Hematopoietic multipotent progenitor cell treated with erythropoietin and hydrocortisone succinate and interleukin-3 and kit ligand, for 17 days (in vitro differentiated cells): ENCODE results near the gene SPATA25.
"Not testable (repeated sequence)": the region's sequence is repeated elsewhere in the genome, so short reads cannot be mapped to it uniquely, and the experiment has no call there.

Source experiments
- DNase-seq: peaks from one replicate; pipeline ENCODE4 v3.0.0-alpha.2; 2015; ENCODE audit warnings: low spot score

SPATA25 gene

DNA sequence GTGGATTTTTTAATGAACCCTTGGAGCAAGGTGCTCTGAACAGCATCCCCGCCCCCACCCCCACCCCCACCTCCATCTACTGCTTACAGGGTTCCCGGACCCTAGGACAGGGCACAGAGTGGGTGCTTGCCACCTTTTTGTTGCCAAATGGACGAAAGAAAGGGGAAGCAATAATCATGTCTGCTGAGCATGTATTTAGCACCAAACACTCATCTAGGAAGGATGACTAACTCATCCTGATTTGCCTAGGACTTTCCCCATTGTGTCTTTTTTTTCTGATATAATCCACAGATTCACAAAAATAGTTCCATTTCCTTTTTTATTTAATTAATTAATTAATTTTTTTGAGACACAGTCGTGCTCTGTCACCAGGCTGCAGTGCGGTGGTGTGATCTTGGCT is 25.7 kb upstream of the SPATA25 start:
- no peak for DNase-seq

- DNase-seq = no peak
Observed at GRCh38 chr20:45912344-45912682, 24.9 kb upstream of the SPATA25 start.

GRCh38 chr20:45911486-45912343 is 24.3 kb upstream of the SPATA25 start, which contains the start of gene PLTP:
TSS of gene PLTP (minus strand) at chr20:45912155. CDS start at chr20:45911452, 703 bp downstream.
- no peak for DNase-seq

GRCh38 chr20:45910670-45911485 is 23.5 kb upstream of the SPATA25 start:
- peak; percentile 98 for DNase-seq

- no peak for DNase-seq
Observed at GRCh38 chr20:45909817-45910669, 22.6 kb upstream of the SPATA25 start.

DNA sequence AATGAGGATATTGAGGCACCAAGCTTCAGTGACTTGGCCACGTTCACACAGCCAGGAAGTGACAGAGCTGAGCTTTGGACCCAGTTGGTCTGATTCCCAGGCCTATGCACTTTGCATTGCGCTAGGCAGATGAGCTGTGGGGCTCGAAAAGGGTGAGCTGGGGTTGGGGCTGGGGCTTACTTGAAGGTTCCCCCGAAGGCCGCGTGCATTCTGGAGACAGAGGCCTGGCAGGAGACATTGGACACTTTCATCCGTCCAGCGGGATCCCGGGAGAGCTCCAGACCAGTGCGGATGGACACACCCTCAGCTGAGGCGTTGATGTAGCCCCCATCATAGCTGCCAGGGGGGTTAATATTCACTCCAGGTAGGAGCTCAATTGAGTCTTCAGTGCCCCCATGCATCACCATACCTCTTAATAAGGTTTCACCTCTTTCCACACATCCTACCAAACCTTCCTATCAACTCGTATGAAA is 21.9 kb upstream of the SPATA25 start:
- no peak for DNase-seq

DNA sequence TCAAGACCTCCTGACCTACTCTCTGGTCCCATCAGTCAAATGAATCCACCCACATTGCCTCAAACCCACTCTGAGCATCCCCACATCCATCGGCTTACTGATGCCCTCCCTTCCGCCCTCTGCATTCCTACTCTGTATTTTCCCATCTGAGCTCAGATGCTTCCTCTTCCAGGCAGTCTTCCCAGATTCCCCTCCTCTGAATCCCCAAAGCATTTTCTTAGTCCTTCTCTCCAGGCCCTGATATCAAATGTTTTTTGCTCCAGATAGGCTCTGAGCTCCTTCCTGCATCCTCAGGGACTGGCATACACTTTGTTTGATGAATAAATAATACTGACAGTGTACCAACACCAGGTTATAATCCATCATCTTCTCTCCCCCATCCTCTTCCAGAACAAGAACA is 20.7 kb upstream of the SPATA25 start:
- no peak for DNase-seq

DNA sequence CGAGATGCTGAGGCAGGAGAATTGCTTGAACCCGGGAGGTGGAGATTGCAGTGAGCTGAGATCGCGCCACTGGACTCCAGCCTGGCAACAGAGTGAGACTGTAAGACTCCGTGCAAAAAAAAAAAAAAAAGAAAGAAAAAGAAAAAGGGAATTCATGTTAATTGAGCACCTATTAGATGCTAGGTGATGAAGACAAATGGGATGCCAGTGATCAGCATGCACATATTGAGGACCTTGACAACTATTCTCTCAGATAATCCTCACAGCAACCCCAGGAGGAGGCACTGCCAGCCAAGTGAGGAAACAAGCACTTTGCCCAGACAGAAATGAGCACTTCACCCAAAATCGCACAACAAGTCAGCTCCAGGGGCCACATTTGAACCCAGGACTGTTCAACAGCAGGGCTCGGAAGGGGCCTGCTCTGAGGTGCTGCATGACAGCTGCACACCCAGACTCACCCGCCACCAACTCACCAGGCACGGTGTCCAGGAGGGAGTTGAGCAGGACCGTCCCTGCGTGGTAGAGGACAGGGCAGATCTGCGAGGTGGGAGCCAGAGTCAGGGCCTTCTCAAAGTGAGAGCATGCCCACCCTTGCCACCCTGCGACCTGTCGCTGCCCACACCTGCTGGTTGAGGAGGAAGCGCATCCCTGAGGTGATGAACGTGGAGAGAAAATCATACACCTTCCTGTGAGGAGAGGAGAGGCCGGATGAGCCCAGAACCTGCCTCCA is 20.0 kb upstream of the SPATA25 start:
- DNase-seq = no peak

GRCh38 chr20:45905505-45906079 is 18.2 kb upstream of the SPATA25 start:
- DNase-seq = no peak

DNA sequence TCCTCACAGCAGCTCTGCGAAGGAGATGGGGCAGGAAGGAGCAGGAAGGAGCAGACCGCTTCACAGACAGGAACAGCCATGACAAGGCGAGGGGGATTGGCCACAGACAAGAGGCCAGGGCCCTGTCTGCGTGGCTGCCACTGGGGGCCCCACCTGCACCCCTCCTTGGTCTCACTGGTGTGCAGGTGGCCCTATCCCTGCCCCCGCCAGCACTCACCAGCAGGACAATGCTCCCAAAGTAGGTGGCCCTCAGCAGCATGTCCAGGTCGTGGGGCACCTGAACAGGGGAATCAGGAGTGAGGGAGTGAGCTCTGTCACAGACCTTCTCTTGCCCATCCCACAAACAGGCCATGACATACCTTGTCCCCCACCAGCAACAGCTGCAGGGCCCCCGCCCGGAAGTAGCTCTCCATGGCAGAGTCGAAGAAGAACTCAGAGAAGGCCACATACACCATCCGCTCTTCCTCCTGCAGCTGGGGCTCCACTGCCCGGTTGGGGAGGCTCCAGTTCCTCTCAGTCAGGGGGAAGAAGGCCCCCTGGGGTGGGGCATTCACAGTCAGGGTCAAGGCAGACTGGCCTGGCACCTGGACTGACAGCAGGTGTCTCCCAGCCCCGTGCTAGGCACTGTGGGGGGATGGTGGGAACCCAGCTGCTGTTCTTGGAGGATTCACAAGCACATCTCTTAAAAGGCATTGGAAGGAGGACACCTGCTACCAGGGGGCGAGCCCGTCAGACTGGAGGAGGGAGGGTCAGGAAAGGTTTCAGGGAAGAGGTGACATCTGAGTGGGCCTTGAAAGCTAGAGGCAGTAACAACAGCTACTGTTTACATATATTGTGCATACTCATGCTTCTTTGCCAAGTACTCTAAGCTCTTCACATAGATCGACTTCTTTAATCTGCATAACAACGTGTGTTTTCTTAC is 17.4 kb upstream of the SPATA25 start:
- DNase-seq = no peak

DNA sequence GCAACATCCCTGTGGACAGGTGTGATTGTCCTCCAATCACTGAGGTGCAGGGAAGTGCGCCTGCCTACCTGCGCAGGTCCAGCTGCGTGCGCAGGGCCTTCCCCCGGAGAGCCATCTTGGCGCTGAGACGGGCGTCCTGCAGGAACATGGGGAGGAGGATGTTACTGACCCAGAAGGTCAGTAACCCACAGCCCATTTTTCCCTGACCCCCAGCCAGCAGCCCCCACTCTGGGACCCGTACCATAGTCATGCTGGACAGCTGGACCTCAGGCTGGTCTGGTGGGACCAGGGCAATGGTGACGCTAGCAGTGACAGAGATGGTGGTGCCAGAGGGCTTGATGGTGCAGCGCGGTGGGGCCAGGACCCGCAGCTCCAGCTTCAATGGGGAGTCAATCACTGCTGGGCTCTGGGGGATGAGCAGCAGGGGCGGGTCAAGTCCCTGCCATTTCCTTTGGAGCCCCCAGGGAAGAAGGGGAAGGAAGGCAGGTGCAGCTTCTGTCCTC is 14.8 kb upstream of the SPATA25 start:
- no peak for DNase-seq

DNA sequence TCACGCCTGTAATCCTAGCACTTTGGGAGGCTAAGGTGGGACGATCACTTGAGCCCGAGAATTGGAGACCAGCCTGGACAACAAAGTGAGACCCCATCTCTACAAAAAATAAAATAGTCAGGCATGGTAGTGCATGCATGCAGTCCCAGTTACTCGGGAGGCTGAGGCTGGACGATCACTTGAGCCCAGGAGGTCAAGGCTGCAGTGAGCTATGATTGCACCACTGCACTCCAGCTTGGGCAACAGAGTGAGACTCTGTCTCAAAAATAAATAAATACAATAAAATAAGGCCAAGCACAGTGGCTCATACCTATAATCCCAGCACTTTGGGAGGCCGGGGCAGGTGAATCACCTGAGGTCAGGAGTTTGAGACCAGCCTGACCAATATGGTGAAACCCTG is 13.9 kb upstream of the SPATA25 start:
- not testable (repeated sequence) for DNase-seq

DNA sequence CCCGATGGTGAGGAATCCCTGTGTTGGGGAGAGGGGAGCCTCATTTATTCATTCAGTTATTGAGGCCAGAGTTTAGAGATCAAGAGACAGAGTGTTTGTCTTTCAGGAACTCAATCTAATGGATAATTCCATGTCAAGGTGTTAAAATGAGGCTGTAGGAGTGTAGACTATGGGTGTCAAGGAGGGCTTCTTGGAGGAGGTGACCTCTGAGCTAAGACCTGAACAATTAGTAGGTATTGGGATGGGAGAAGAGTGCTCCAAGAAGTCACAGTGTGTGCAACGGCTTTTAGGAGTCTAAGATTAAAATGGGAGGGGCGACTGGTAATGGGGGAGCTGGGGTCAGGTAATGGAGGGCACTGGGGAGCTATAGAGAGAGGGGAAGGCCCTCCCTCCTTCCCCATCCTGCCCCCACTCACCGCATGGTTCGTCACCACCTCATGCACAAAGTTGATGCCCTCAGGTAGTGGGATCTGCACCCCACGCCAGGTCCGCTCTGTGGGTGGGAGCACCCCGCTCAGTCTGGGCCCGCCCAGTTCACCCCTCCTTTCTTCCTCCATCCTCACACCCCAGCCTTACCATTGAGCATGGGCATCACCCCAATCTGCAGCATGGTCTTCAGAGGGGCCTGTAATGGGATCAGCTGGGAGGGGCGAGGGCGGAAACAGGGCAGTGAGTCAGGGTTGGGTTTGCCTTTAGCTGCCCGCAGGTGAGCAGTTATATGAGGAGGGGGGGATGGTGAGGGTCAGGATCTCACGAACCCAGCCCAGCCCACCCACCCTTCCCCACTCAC is 11.8 kb upstream of the SPATA25 start:
- DNase-seq = no peak

GRCh38 chr20:45898285-45898684 is 10.9 kb upstream of the SPATA25 start:
- DNase-seq = no peak

DNA sequence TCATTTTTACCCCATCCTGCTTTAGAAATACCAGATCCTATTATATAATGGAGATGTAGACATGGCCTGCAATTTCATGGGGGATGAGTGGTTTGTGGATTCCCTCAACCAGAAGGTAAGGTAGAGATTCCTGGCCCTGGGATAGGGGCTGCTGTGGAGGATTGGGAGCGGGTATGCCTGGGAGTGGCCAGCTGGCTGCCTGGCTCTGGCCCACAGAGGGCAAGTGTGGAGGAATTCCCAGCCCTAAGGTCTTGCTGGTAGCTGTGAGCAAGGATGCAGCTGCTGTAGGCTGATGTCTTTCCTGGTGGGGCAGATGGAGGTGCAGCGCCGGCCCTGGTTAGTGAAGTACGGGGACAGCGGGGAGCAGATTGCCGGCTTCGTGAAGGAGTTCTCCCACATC is 10.3 kb upstream of the SPATA25 start:
- no peak for DNase-seq

- DNase-seq = no peak
Observed at GRCh38 chr20:45897289-45897688, 9.9 kb upstream of the SPATA25 start.

DNA sequence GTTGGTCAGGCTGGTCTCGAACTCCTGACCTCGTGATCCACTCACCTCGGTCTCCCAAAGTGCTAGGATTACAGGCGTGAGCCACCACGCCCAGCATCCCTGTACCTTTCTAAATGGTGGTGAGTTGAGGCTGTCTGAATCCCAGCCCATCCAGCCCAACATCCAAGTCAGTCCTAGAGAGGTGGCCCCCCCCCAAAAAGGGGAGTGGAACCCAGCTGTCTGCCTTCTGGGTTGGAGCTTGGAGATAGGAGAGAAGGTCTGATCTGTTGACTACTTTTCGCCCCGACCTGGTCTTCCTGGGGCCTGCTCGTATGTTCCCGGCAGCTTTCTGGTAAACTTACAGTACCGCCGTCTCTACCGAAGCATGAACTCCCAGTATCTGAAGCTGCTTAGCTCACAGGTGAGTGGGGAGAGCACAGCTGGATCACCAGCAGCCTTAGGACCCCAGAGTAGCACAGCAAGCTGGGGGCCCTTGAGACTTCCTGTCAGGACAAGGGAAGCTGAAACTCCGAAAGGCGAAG is 9.3 kb upstream of the SPATA25 start:
- no peak for DNase-seq

DNA sequence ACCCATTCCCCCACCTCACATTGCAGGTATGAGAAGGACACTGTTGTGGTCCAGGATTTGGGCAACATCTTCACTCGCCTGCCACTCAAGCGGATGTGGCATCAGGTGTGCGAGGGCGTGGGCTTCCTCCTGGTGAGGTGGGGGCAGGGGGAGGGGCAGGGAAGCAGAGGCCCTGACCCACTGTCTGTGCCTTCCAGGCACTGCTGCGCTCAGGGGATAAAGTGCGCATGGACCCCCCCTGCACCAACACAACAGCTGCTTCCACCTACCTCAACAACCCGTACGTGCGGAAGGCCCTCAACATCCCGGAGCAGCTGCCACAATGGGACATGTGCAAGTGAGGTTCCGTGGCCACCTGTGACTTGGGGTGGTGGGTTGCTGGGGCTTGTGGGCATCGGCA is 7.4 kb upstream of the SPATA25 start:
- no peak for DNase-seq

DNA sequence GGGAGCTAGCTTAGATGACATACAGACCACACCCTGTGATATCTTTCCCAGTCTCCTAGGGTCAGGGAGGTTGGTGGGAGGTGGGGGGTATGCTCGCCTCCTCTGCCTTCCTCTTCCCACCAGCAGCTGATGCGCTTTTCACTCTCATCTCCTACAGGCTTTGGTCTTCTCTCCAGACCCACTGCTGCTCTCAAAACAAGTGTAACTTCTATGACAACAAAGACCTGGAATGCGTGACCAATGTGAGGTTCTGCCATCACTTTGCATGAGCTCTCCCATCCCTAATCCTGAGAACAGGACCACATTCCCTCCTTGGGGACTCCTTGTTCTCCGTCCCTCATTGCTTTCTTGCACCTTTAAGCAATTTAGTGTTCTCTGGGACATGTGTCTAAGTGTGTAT is 6.4 kb upstream of the SPATA25 start:
- DNase-seq = no peak
